SK-N-SH (cell line): ENCODE measurements around the gene SMIM36. TPM values are rescaled to one million over a fixed set of nuclear protein-coding genes. Genes with fewer than 3 reads are reported as not detected.
A peak's percentile ranks its signal among the peaks of the same experiment; 100 is the strongest.

Experiments
- CTCF ChIA-PET: fragments of 300-600, 350-600 bp; formaldehyde crosslinking; extraction: SDS; loops from one replicate; lab custom pipeline; 2021; lab: Yijun Ruan, JAX
- POLR2A ChIA-PET: fragments of 350-600 bp; sonication (Branson Sonifier 250); formaldehyde crosslinking; extraction: SDS; loops from one replicate; lab custom pipeline; 2020; ENCODE audit warnings: antibody characterized with exemption, inconsistent platforms; lab: Yijun Ruan, JAX
- DNase-seq: peaks from one replicate; pipeline ENCODE4 v3.0.0; 2012
- H2AFZ ChIP-seq: fragments of 200-600 bp; sonication (generic); 2 replicates; pipeline ENCODE4 v1.8.1; 2016; ENCODE audit warnings: antibody characterized with exemption, mild to moderate bottlenecking, low read depth
- H3F3A ChIP-seq: fragments of 200-600 bp; sonication (generic); replicated peaks from 2 replicates; pipeline ENCODE3; 2016; ENCODE audit warnings: antibody characterized with exemption, mild to moderate bottlenecking; ENCODE audit not compliant: insufficient read depth
- H3K27ac ChIP-seq, 2 experiments: fragments of 200-500 bp in 1 of 2; fragments of 200-600 bp in 1 of 2; sonication (Bioruptor generic) in 1 of 2; sonication (generic), shearing (Covaris generic) in 1 of 2; 2 replicates each; pipeline versions ENCODE4 v1.5.1 to v1.6.1; 2014 to 2016; ENCODE audit warnings: low read depth in 2 of 2, inconsistent platforms in 1 of 2, low read length in 1 of 2, mild to moderate bottlenecking in 1 of 2, mixed read lengths in 1 of 2
- H3K27me3 ChIP-seq: fragments of 200-600 bp; sonication (generic), shearing (Covaris generic); 2 replicates; pipeline ENCODE4 v1.6.1; 2016; ENCODE audit warnings: mixed run types; ENCODE audit not compliant: insufficient read depth
- H3K36me3 ChIP-seq, 2 experiments: fragments of 200-500 bp in 1 of 2; fragments of 200-600 bp in 1 of 2; sonication (Bioruptor generic) in 1 of 2; sonication (generic) in 1 of 2; replicated peaks in 1 of 2; 2 replicates each; pipeline versions ENCODE3 to v1.5.1; 2014 to 2016; ENCODE audit warnings: low read length in 1 of 2, mild to moderate bottlenecking in 1 of 2; ENCODE audit not compliant: insufficient read depth in 2 of 2, control insufficient read depth in 1 of 2
- H3K4me1 ChIP-seq, 2 experiments: fragments of 200-500 bp in 1 of 2; fragments of 200-600 bp in 1 of 2; sonication (Bioruptor generic) in 1 of 2; sonication (generic), shearing (Covaris generic) in 1 of 2; 2 replicates each; pipeline versions ENCODE4 v1.5.1 to v1.6.1; 2014 to 2016; ENCODE audit warnings: low read depth in 1 of 2, low read length in 1 of 2, mixed run types in 1 of 2; ENCODE audit not compliant: insufficient read depth in 2 of 2, control insufficient read depth in 1 of 2
- H3K4me2 ChIP-seq: fragments of 200-600 bp; sonication (generic), shearing (Covaris generic); 2 replicates; pipeline ENCODE4 v1.6.1; 2017; ENCODE audit warnings: mixed run types
- H3K4me3 ChIP-seq, 2 experiments: fragments of 200-500 bp in 1 of 2; fragments of 200-600 bp in 1 of 2; sonication (Bioruptor generic) in 1 of 2; sonication (generic), shearing (Covaris generic) in 1 of 2; 2 replicates each; pipeline versions ENCODE4 v1.5.1 to v1.8.1; 2014 to 2016; ENCODE audit warnings: low read depth in 2 of 2, inconsistent platforms in 1 of 2, low read length in 1 of 2, mild to moderate bottlenecking in 1 of 2, mixed read lengths in 1 of 2, moderate library complexity in 1 of 2
- H3K79me2 ChIP-seq: fragments of 200-600 bp; sonication (generic); 2 replicates; pipeline ENCODE4 v1.8.1; 2017; ENCODE audit warnings: mild to moderate bottlenecking; ENCODE audit not compliant: insufficient read depth
- H3K9ac ChIP-seq: fragments of 200-600 bp; sonication (generic); 2 replicates; pipeline ENCODE4 v1.6.1; 2017; ENCODE audit warnings: mixed run types
- H3K9me2 ChIP-seq: fragments of 200-600 bp; sonication (generic); 2 replicates; pipeline ENCODE4 v1.6.1; 2017; ENCODE audit warnings: mixed run types
- H3K9me3 ChIP-seq: fragments of 200-600 bp; sonication (generic); 2 replicates; pipeline ENCODE4 v1.6.1; 2017; ENCODE audit warnings: mixed run types, mild to moderate bottlenecking, moderate library complexity
- H4K20me1 ChIP-seq: fragments of 200-600 bp; sonication (generic); 2 replicates; pipeline ENCODE4 v1.6.1; 2017; ENCODE audit warnings: mild to moderate bottlenecking, mixed run types; ENCODE audit not compliant: insufficient read depth
- ELF1 ChIP-seq: IDR thresholded peaks from 2 replicates; pipeline ENCODE4 v1.4.0; 2012
- EP300 ChIP-seq, 2 experiments: IDR thresholded peaks; 2 replicates each; pipeline versions ENCODE4 v1.4.0 to v1.6.1; 2012; ENCODE audit warnings: borderline replicate concordance in 1 of 2, low read depth in 1 of 2, low read length in 1 of 2
- EZH2phosphoT487 ChIP-seq: fragments of 200-600 bp; sonication (generic); IDR thresholded peaks from 2 replicates; pipeline ENCODE4 v1.6.1; 2017; ENCODE audit warnings: low read depth, mixed run types, mild to moderate bottlenecking, antibody characterized with exemption, moderate library complexity, borderline replicate concordance
- FOSL2 ChIP-seq: IDR thresholded peaks from 2 replicates; pipeline ENCODE4 v1.4.0; 2012; ENCODE audit warnings: low read depth, mild to moderate bottlenecking, moderate library complexity, borderline replicate concordance
- FOXM1 ChIP-seq: IDR thresholded peaks from 2 replicates; pipeline ENCODE4 v1.4.0; 2012; ENCODE audit warnings: low read depth, mild to moderate bottlenecking
- GABPA ChIP-seq: IDR thresholded peaks from 2 replicates; pipeline ENCODE4 v1.4.0; 2012; ENCODE audit warnings: low read depth, mild to moderate bottlenecking
- GATA2 ChIP-seq: sonication (generic); formaldehyde crosslinking; IDR thresholded peaks from 2 replicates; pipeline ENCODE4 v1.5.0; 2020; ENCODE audit warnings: mild to moderate bottlenecking, missing genetic modification reagents
- JUND ChIP-seq: IDR thresholded peaks from 2 replicates; pipeline ENCODE4 v1.4.0; 2012
- MEF2A ChIP-seq: IDR thresholded peaks from 2 replicates; pipeline ENCODE4 v1.4.0; 2012; ENCODE audit warnings: low read depth, borderline replicate concordance
- MXI1 ChIP-seq: IDR thresholded peaks from 2 replicates; pipeline ENCODE4 v1.6.1; 2012; ENCODE audit warnings: mild to moderate bottlenecking, low read depth, low read length, improper control_type of control experiment
- NFIC ChIP-seq: IDR thresholded peaks from 2 replicates; pipeline ENCODE4 v1.4.0; 2012; ENCODE audit warnings: borderline replicate concordance
- NRF1 ChIP-seq: IDR thresholded peaks from 2 replicates; pipeline ENCODE4 v1.6.1; 2012; ENCODE audit warnings: low read depth, mild to moderate bottlenecking, low read length
- RFX5 ChIP-seq: IDR thresholded peaks from 2 replicates; pipeline ENCODE4 v1.6.1; 2012; ENCODE audit warnings: mild to moderate bottlenecking, improper control_type of control experiment, low read length
- RXRA ChIP-seq: IDR thresholded peaks from 2 replicates; pipeline ENCODE4 v1.4.0; 2012; ENCODE audit warnings: low read depth, mild to moderate bottlenecking, borderline replicate concordance
- SMC3 ChIP-seq: IDR thresholded peaks from 2 replicates; pipeline ENCODE4 v1.6.1; 2012; ENCODE audit warnings: low read depth, low read length, improper control_type of control experiment
- TAF1 ChIP-seq: IDR thresholded peaks from 2 replicates; pipeline ENCODE4 v1.6.1; 2012; ENCODE audit warnings: low read depth, mild to moderate bottlenecking, low read length, moderate library complexity, borderline replicate concordance
- TCF12 ChIP-seq: IDR thresholded peaks from 2 replicates; pipeline ENCODE4 v1.4.0; 2012
- TEAD4 ChIP-seq: IDR thresholded peaks from 2 replicates; pipeline ENCODE4 v1.4.0; 2012; ENCODE audit warnings: mild to moderate bottlenecking, borderline replicate concordance; ENCODE audit not compliant: insufficient read depth
- YY1 ChIP-seq: IDR thresholded peaks from 2 replicates; pipeline ENCODE4 v1.4.0; 2012; ENCODE audit warnings: low read depth, mild to moderate bottlenecking
- WGBS: methylation state at CpG from one replicate; pipeline ENCODE4 v1.1.6; 2017; ENCODE audit warnings: low lambda C conversion rate; 5-methylcytosine and 5-hydroxymethylcytosine counted together
- polyA plus RNA-seq, 3 experiments: library from polyadenylated mRNA; depleted of rRNA; stranded (reverse); fragments of >200 nt; gene quantifications; 2 replicates each; pipeline ENCODE4 v1.2.3, GENCODE V29; 2012
- TF ChIP-seq, protein P1 (sequence below): fragments of 150-350 bp; IDR thresholded peaks from 2 replicates; pipeline ENCODE4 v1.6.1; 2017; ENCODE audit warnings: antibody characterized with exemption, low read length, low read depth, borderline replicate concordance
- TF ChIP-seq, protein P2 (sequence below): IDR thresholded peaks from 2 replicates; pipeline ENCODE4 v1.4.0; 2012; ENCODE audit warnings: low read depth, borderline replicate concordance
- TF ChIP-seq, protein P3 (sequence below): IDR thresholded peaks from 2 replicates; pipeline ENCODE4; 2012
- TF ChIP-seq, protein P4 (sequence below): fragments of 150-350 bp; IDR thresholded peaks from 2 replicates; pipeline ENCODE4 v1.6.1; 2016; ENCODE audit warnings: mild to moderate bottlenecking, low read depth, low read length
- TF ChIP-seq, protein P5 (sequence below): IDR thresholded peaks from 2 replicates; pipeline ENCODE4 v1.4.0; 2012; ENCODE audit warnings: low read depth
- TF ChIP-seq, protein P6 (sequence below): fragments of 200-600 bp; sonication (generic); IDR thresholded peaks from 2 replicates; pipeline ENCODE4 v1.6.1; 2017; ENCODE audit warnings: antibody characterized with exemption, mild to moderate bottlenecking, moderate library complexity

The SMIM36 gene
- polyA plus RNA-seq, 1 of the 3 experiments (the other 2 are of a cell fraction) = not detected

DNA sequence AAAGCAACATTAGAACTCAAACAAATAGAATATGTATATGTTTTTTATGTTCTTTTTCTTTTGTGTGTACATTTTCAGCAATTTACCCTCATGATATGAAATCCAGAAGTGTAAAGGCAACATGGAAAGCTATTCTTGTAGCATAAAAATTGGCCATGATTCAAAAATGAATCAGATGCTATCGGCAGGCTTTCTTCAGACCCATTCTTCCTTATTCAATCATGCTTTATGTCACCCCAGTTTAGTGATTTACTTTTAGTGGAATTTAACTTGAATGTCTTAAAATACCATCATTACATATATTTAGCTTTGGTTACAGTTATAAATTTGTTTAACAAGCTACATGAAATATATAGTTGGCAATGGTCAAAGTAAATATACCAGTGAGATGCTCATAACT, 21.4 kb upstream of the SMIM36 start:
- H3K27me3 ChIP-seq = no peaks in the 10 kb centered on the region
- no peak for DNase-seq
- no peak overlapping the region for H3K9ac ChIP-seq
- H3K79me2 ChIP-seq = no peaks in the 10 kb centered on the region
- H3K9me2 ChIP-seq = no peaks in the 10 kb centered on the region
- no peaks in the 10 kb centered on the region for H4K20me1 ChIP-seq
- no peak overlapping the region for H2AFZ ChIP-seq
- no peak overlapping the region for H3K27ac ChIP-seq
- 37% methylated on average over 1 of the region's 1 CpG for WGBS
- H3K36me3 ChIP-seq = no peaks in the 10 kb centered on the region
- ChIA-PET CTCF (interaction anchor here (0.7 to 12.9 kb wide), 15 partner anchors 11 to 1183 kb away, joined by 3 to 499 read pairs (median 5); partner anchors contain the start of genes PCTP and TMEM100), POLR2A (interaction anchor here (0.8 kb wide), 1 partner anchor 35 kb away, joined by 3 read pairs; no protein-coding TSS in a partner anchor)
- no peak overlapping the region for H3K4me2 ChIP-seq
- H3K9me3 ChIP-seq = no peaks in the 10 kb centered on the region
- H3K4me3 ChIP-seq = no peak overlapping the region
- peaks cover 13% of the 10 kb centered on the region for H3F3A ChIP-seq
- H3K4me1 ChIP-seq = peaks cover 0 to 13% of the 10 kb centered on the region in 2 experiments; a peak in 3 of 4 replicates
- TF ChIP-seq, protein P1, sequence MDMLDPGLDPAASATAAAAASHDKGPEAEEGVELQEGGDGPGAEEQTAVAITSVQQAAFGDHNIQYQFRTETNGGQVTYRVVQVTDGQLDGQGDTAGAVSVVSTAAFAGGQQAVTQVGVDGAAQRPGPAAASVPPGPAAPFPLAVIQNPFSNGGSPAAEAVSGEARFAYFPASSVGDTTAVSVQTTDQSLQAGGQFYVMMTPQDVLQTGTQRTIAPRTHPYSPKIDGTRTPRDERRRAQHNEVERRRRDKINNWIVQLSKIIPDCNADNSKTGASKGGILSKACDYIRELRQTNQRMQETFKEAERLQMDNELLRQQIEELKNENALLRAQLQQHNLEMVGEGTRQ = no peak
- TF ChIP-seq MXI1 (no peak), TAF1 (no peak), EP300 (IDR thresholded peaks at IDR 0.05; ENCODE audit: borderline replicate concordance in 1 of 2, low read depth in 1 of 2, low read length in 1 of 2) (0 out of 4 replicates have a peak, but pooled peaks of 1 of the 2 experiments have one; percentile 46), RXRA (no peak), FOSL2 (peak; percentile 25; the same call in 1 of the 2 replicates), TCF12 (peak; percentile 70), GATA2 (no peak), GABPA (no peak), SMC3 (no peak), EZH2phosphoT487 (no peak), RFX5 (no peak), NRF1 (no peak), YY1 (no peak), ELF1 (no peak), TEAD4 (no peak; the same call in 1 of the 2 replicates), NFIC (peak; percentile 79), MEF2A (0 out of 2 replicates have a peak, but pooled peaks have one; percentile 36), FOXM1 (no peak), JUND (peak; percentile 44; the same call in 1 of the 2 replicates)
- TF ChIP-seq, protein P2, sequence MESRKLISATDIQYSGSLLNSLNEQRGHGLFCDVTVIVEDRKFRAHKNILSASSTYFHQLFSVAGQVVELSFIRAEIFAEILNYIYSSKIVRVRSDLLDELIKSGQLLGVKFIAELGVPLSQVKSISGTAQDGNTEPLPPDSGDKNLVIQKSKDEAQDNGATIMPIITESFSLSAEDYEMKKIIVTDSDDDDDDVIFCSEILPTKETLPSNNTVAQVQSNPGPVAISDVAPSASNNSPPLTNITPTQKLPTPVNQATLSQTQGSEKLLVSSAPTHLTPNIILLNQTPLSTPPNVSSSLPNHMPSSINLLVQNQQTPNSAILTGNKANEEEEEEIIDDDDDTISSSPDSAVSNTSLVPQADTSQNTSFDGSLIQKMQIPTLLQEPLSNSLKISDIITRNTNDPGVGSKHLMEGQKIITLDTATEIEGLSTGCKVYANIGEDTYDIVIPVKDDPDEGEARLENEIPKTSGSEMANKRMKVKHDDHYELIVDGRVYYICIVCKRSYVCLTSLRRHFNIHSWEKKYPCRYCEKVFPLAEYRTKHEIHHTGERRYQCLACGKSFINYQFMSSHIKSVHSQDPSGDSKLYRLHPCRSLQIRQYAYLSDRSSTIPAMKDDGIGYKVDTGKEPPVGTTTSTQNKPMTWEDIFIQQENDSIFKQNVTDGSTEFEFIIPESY = no peak
- TF ChIP-seq, protein P3, sequence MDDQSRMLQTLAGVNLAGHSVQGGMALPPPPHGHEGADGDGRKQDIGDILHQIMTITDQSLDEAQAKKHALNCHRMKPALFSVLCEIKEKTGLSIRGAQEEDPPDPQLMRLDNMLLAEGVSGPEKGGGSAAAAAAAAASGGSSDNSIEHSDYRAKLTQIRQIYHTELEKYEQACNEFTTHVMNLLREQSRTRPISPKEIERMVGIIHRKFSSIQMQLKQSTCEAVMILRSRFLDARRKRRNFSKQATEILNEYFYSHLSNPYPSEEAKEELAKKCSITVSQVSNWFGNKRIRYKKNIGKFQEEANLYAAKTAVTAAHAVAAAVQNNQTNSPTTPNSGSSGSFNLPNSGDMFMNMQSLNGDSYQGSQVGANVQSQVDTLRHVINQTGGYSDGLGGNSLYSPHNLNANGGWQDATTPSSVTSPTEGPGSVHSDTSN = peak; percentile 79
- TF ChIP-seq, protein P4, sequence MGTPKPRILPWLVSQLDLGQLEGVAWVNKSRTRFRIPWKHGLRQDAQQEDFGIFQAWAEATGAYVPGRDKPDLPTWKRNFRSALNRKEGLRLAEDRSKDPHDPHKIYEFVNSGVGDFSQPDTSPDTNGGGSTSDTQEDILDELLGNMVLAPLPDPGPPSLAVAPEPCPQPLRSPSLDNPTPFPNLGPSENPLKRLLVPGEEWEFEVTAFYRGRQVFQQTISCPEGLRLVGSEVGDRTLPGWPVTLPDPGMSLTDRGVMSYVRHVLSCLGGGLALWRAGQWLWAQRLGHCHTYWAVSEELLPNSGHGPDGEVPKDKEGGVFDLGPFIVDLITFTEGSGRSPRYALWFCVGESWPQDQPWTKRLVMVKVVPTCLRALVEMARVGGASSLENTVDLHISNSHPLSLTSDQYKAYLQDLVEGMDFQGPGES = no peak
- TF ChIP-seq, protein P5, sequence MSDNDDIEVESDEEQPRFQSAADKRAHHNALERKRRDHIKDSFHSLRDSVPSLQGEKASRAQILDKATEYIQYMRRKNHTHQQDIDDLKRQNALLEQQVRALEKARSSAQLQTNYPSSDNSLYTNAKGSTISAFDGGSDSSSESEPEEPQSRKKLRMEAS = 0 out of 2 replicates have a peak, but pooled peaks have one; percentile 12
- TF ChIP-seq, protein P6, sequence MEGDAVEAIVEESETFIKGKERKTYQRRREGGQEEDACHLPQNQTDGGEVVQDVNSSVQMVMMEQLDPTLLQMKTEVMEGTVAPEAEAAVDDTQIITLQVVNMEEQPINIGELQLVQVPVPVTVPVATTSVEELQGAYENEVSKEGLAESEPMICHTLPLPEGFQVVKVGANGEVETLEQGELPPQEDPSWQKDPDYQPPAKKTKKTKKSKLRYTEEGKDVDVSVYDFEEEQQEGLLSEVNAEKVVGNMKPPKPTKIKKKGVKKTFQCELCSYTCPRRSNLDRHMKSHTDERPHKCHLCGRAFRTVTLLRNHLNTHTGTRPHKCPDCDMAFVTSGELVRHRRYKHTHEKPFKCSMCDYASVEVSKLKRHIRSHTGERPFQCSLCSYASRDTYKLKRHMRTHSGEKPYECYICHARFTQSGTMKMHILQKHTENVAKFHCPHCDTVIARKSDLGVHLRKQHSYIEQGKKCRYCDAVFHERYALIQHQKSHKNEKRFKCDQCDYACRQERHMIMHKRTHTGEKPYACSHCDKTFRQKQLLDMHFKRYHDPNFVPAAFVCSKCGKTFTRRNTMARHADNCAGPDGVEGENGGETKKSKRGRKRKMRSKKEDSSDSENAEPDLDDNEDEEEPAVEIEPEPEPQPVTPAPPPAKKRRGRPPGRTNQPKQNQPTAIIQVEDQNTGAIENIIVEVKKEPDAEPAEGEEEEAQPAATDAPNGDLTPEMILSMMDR = no peak
